ENCODE measurements around the gene TMEM200C.

- TF ChIP-seq TAF1 (IDR thresholded peaks at IDR 0.05; ENCODE audit: borderline replicate concordance, low read depth, low read length) = no peak
- no peak for TF ChIP-seq POLR2A (IDR thresholded peaks at IDR 0.05; ENCODE audit: low read depth, low read length)
- TF ChIP-seq POLR2AphosphoS5 (IDR thresholded peaks at IDR 0.05; ENCODE audit: low read depth, low read length) = no peak
These were observed 35.5 kb upstream of the TMEM200C start for GRCh38 chr18:5930789-5931188.
